ENCODE data around the gene BAZ2B. TPM values are rescaled to one million over a fixed set of nuclear protein-coding genes. Genes with fewer than 3 reads are reported as not detected.

The BAZ2B gene
- polyA plus RNA-seq, 1 of the 3 experiments (the other 2 are of a cell fraction): 10.2 TPM

DNA sequence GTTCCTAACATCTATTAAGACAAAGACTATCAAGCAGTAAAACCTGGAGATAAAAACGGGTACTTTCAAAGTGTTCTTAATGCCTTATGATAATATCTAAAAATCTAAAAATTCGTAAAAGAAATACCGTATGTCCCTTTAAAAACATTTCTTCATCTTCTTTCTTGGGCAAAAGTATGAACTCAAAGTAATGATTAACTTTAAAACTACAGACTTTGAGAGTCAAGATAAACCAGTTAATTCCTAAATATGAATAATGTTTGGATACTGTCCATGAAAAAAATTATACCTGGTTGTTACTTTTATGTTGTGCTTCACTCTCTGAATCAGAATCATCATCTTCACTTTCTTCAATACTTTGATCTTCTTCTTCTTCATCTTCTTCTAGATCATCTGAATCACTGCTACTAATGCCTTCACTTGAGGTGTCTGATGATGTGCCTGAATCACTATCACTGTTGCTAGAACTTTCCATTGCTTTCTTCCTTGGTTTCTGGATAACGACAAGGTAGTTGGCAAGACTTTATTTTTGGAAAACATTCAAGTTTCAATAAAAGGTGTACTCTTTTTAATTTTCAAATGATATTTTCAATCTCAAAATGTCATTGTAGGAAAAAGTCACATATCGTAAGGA, 177.5 kb downstream of the BAZ2B start:
- Histone ChIP-seq H3K27ac (ENCODE audit: low read depth in 2 of 2, low read length in 1 of 2) (no peak overlapping the region), H3K9ac (no peak overlapping the region), H4K20me1 (ENCODE audit: insufficient read depth) (no peaks in the 10 kb centered on the region), H3K4me2 (no peak overlapping the region), H3K9me3 (no peaks in the 10 kb centered on the region), H3K4me1 (ENCODE audit: control insufficient read depth in 1 of 2, insufficient read depth in 2 of 2, low read depth in 1 of 2, low read length in 1 of 2) (no peaks in the 10 kb centered on the region), H2AFZ (ENCODE audit: low read depth) (no peak overlapping the region), H3F3A (replicated peaks; ENCODE audit: insufficient read depth) (no peaks in the 10 kb centered on the region), H3K4me3 (ENCODE audit: low read depth in 2 of 2, low read length in 1 of 2) (no peak overlapping the region), H3K27me3 (ENCODE audit: insufficient read depth) (no peaks in the 10 kb centered on the region), H3K79me2 (ENCODE audit: insufficient read depth) (no peaks in the 10 kb centered on the region), H3K9me2 (no peaks in the 10 kb centered on the region), H3K36me3 (replicated peaks in 1 of 2; ENCODE audit: control insufficient read depth in 1 of 2, insufficient read depth in 2 of 2, low read length in 1 of 2) (peaks cover 44 to 57% of the 10 kb centered on the region in 2 experiments)
- 92% methylated on average over 5 of the region's 5 CpGs for WGBS (ENCODE audit: low lambda C conversion rate)
- ChIA-PET POLR2A (no interaction called here), CTCF (no interaction called here)
- DNase-seq: no peak
- TF ChIP-seq FOXM1 (IDR thresholded peaks at IDR 0.05; ENCODE audit: low read depth): no peak
- no peak for TF ChIP-seq TCF12 (IDR thresholded peaks at IDR 0.05)
- no peak for TF ChIP-seq RCOR1 (IDR thresholded peaks at IDR 0.05; ENCODE audit: low read length)

GRCh38 chr2:159438284-159438683, 178.1 kb downstream of the BAZ2B start:
- CTCF ChIA-PET: no interaction called here
- Histone ChIP-seq H3K4me1 (ENCODE audit: control insufficient read depth in 1 of 2, insufficient read depth in 2 of 2, low read depth in 1 of 2, low read length in 1 of 2) (no peaks in the 10 kb centered on the region), H3K9me2 (no peaks in the 10 kb centered on the region), H4K20me1 (ENCODE audit: insufficient read depth) (no peaks in the 10 kb centered on the region), H2AFZ (ENCODE audit: low read depth) (no peak overlapping the region), H3K27me3 (ENCODE audit: insufficient read depth) (no peaks in the 10 kb centered on the region), H3K9ac (no peak overlapping the region), H3K4me3 (ENCODE audit: low read depth in 2 of 2, low read length in 1 of 2) (no peak overlapping the region), H3K4me2 (no peak overlapping the region), H3K36me3 (replicated peaks in 1 of 2; ENCODE audit: control insufficient read depth in 1 of 2, insufficient read depth in 2 of 2, low read length in 1 of 2) (peaks cover 43 to 56% of the 10 kb centered on the region in 2 experiments), H3F3A (replicated peaks; ENCODE audit: insufficient read depth) (no peaks in the 10 kb centered on the region), H3K79me2 (ENCODE audit: insufficient read depth) (no peaks in the 10 kb centered on the region), H3K9me3 (no peaks in the 10 kb centered on the region), H3K27ac (ENCODE audit: low read depth in 2 of 2, low read length in 1 of 2) (no peak overlapping the region)
- POLR2A ChIA-PET: no interaction called here
- 94% methylated on average over 3 of the region's 3 CpGs for WGBS (ENCODE audit: low lambda C conversion rate)
- TF ChIP-seq RAD21 (IDR thresholded peaks at IDR 0.05; ENCODE audit: low read length): no peak
- no peak for DNase-seq

GRCh38 chr2:159432610-159433009, 183.7 kb downstream of the BAZ2B start:
- 95% methylated on average over 1 of the region's 1 CpG for WGBS (ENCODE audit: low lambda C conversion rate)
- Histone ChIP-seq H3K9ac (no peak overlapping the region), H2AFZ (ENCODE audit: low read depth) (no peak overlapping the region), H3K79me2 (ENCODE audit: insufficient read depth) (no peaks in the 10 kb centered on the region), H3K27me3 (ENCODE audit: insufficient read depth) (no peaks in the 10 kb centered on the region), H3K9me3 (no peaks in the 10 kb centered on the region), H3F3A (replicated peaks; ENCODE audit: insufficient read depth) (no peaks in the 10 kb centered on the region), H3K4me2 (no peak overlapping the region), H3K4me3 (ENCODE audit: low read depth in 2 of 2, low read length in 1 of 2) (no peak overlapping the region), H3K9me2 (no peaks in the 10 kb centered on the region), H4K20me1 (ENCODE audit: insufficient read depth) (no peaks in the 10 kb centered on the region), H3K27ac (ENCODE audit: low read depth in 2 of 2, low read length in 1 of 2) (no peak overlapping the region), H3K4me1 (ENCODE audit: control insufficient read depth in 1 of 2, insufficient read depth in 2 of 2, low read depth in 1 of 2, low read length in 1 of 2) (no peaks in the 10 kb centered on the region), H3K36me3 (replicated peaks in 1 of 2; ENCODE audit: control insufficient read depth in 1 of 2, insufficient read depth in 2 of 2, low read length in 1 of 2) (peaks cover 63 to 67% of the 10 kb centered on the region in 2 experiments)
- CTCF ChIA-PET: no interaction called here
- POLR2A ChIA-PET: no interaction called here
- DNase-seq: no peak
- no peak for TF ChIP-seq SMC3 (IDR thresholded peaks at IDR 0.05; ENCODE audit: low read depth, low read length)
- no peak for TF ChIP-seq TCF12 (IDR thresholded peaks at IDR 0.05)
- TF ChIP-seq, protein P1, sequence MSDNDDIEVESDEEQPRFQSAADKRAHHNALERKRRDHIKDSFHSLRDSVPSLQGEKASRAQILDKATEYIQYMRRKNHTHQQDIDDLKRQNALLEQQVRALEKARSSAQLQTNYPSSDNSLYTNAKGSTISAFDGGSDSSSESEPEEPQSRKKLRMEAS (IDR thresholded peaks at IDR 0.05; ENCODE audit: low read depth): no peak
- no peak for TF ChIP-seq TAF1 (IDR thresholded peaks at IDR 0.05; ENCODE audit: borderline replicate concordance, low read depth, low read length)
- no peak for TF ChIP-seq EP300 (IDR thresholded peaks at IDR 0.05; ENCODE audit: borderline replicate concordance in 1 of 2, low read depth in 1 of 2, low read length in 1 of 2)
- TF ChIP-seq RFX5 (IDR thresholded peaks at IDR 0.05; ENCODE audit: low read length): no peak
- TF ChIP-seq NFIC (IDR thresholded peaks at IDR 0.05; ENCODE audit: borderline replicate concordance): no peak
- no peak for TF ChIP-seq CHD2 (IDR thresholded peaks at IDR 0.05; ENCODE audit: low read length, partially characterized antibody)
- no peak for TF ChIP-seq SIN3A (IDR thresholded peaks at IDR 0.05; ENCODE audit: borderline replicate concordance, low read depth, low read length)
- no peak for TF ChIP-seq RAD21 (IDR thresholded peaks at IDR 0.05; ENCODE audit: low read length)
- TF ChIP-seq POLR2AphosphoS5 (IDR thresholded peaks at IDR 0.05; ENCODE audit: low read depth, low read length): no peak
- TF ChIP-seq NRF1 (IDR thresholded peaks at IDR 0.05; ENCODE audit: low read depth, low read length): no peak
- TF ChIP-seq USF2 (IDR thresholded peaks at IDR 0.05; ENCODE audit: borderline replicate concordance, low read depth, low read length): no peak
- TF ChIP-seq JUND (IDR thresholded peaks at IDR 0.05): no peak
- no peak for TF ChIP-seq ELF1 (IDR thresholded peaks at IDR 0.05)
- no peak for TF ChIP-seq RCOR1 (IDR thresholded peaks at IDR 0.05; ENCODE audit: low read length)
- no peak for TF ChIP-seq MEF2A (IDR thresholded peaks at IDR 0.05; ENCODE audit: borderline replicate concordance, low read depth)
- TF ChIP-seq EZH2phosphoT487 (IDR thresholded peaks at IDR 0.05; ENCODE audit: borderline replicate concordance, low read depth): no peak
